ENCODE measurements around the gene PRSS56.

Gene PRSS56

GRCh38 chr2:232574674-232575403 is 54.7 kb downstream of the PRSS56 start:
- DNase-seq, result no peak

All from NCI-H510A treated with DMSO at 0.1 percent for 48 hours (cell line).